HFFc6 (cell line): ENCODE measurements around the gene MSI2. TPM values are rescaled to one million over a fixed set of nuclear protein-coding genes. Genes with fewer than 3 reads are reported as not detected.

ENCODE experiments used
- DNase-seq: peaks from one replicate; pipeline ENCODE4 v3.0.0-alpha.2; 2018
- H3K27ac Mint-ChIP-seq: 2 replicates; pipeline ENCODE4 v1.8.0; 2020; ENCODE audit warnings: mild to moderate bottlenecking, mixed read lengths
- H3K27me3 Mint-ChIP-seq: 2 replicates; pipeline ENCODE4 v1.8.0; 2021; ENCODE audit warnings: mild to moderate bottlenecking, moderate library complexity, mixed read lengths; ENCODE audit not compliant: insufficient read depth
- H3K36me3 Mint-ChIP-seq: 2 replicates; pipeline ENCODE4 v1.8.0; 2021; ENCODE audit warnings: low read depth, mixed read lengths
- H3K4me1 Mint-ChIP-seq: 2 replicates; pipeline ENCODE4 v1.8.0; 2020; ENCODE audit warnings: low read depth, mixed read lengths
- H3K4me3 Mint-ChIP-seq: 2 replicates; pipeline ENCODE4 v1.8.0; 2020; ENCODE audit warnings: mild to moderate bottlenecking, moderate library complexity, mixed read lengths
- H3K9me3 Mint-ChIP-seq: 2 replicates; pipeline ENCODE4 v1.8.0; 2020; ENCODE audit warnings: mild to moderate bottlenecking, mixed read lengths
- total RNA-seq, 6 experiments: library from RNA; stranded (reverse); fragmentation: NEBNext Ultra II Directional; extraction: Animal tissue kit (Norgen Biotek cat#: 25700); gene quantifications; 2 replicates in 1 of 6; 3 replicates in 5 of 6; pipeline ENCODE4 v1.2.3, GENCODE V29; 2021
- TF ChIP-seq, protein P1 (sequence below): fragments of 200-600 bp; sonication (generic); IDR thresholded peaks from 2 replicates; pipeline ENCODE4 v1.5.0; 2021; ENCODE audit warnings: antibody characterized with exemption, mild to moderate bottlenecking

Gene MSI2
- total RNA-seq, 6 experiments from 2014 or later = 53.5 to 71.7 (median 55.0) TPM

DNA sequence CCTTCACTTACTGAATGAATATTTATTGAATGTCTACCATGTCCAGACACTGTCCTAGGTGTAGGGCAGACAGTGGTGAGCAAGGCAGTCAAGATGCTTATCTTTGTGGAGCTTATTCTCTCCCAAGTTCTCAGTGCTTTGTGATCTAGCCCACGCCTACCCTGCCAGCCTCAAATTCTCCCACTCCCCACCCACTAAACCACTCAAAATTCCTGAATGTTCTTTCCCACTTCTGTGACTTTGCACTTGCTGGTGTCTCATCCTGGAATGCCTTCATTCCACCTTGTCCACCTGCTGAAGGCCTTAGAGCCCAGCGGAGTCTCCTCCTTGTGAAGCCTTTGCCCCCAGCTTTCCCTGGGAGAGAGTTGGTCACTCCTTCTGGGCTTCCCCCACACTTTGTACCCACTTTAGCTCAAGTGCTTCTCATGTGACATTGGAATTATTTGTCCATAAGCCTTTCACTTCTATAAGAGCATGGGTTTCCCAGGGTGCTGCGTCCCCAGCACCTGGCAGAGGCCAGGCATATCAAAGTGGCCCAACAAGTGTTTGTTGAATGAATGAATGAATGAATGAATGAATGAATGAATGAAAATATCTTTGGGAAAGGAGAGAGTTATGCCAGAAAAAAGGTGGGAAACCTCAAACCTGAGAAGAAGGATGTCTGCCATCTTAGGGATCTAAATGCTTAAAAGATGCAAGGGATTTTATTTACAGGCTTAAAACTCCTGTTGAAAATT lies 465.8 kb downstream of the MSI2 start:
- no peaks in the 10 kb centered on the region for H3K36me3 Mint-ChIP-seq
- no peak for DNase-seq
- H3K4me1 Mint-ChIP-seq = no peaks in the 10 kb centered on the region
- H3K4me3 Mint-ChIP-seq = no peak overlapping the region
- H3K27me3 Mint-ChIP-seq = peaks cover 54% of the 10 kb centered on the region
- TF ChIP-seq, protein P1, sequence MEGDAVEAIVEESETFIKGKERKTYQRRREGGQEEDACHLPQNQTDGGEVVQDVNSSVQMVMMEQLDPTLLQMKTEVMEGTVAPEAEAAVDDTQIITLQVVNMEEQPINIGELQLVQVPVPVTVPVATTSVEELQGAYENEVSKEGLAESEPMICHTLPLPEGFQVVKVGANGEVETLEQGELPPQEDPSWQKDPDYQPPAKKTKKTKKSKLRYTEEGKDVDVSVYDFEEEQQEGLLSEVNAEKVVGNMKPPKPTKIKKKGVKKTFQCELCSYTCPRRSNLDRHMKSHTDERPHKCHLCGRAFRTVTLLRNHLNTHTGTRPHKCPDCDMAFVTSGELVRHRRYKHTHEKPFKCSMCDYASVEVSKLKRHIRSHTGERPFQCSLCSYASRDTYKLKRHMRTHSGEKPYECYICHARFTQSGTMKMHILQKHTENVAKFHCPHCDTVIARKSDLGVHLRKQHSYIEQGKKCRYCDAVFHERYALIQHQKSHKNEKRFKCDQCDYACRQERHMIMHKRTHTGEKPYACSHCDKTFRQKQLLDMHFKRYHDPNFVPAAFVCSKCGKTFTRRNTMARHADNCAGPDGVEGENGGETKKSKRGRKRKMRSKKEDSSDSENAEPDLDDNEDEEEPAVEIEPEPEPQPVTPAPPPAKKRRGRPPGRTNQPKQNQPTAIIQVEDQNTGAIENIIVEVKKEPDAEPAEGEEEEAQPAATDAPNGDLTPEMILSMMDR = no peak
- no peaks in the 10 kb centered on the region for H3K9me3 Mint-ChIP-seq
- H3K27ac Mint-ChIP-seq = no peak overlapping the region

DNA sequence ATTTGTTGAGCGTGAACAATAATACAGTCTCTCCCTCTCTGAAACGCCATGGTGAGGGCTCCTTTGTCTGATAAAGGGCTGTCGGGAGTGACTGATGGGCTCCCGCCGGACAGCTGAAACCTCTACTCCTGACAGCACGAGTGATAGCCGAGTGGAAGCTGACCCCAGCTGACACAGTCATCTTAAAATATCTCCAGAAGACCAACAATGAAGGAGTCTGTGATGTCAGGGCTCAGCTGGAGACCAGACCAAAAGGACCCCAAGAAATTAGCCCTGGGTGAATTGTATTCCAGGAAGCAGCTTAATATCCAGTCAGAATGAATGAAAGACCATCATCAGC lies 466.4 kb downstream of the MSI2 start:
- Mint-ChIP-seq H3K27me3 (peaks cover 49% of the 10 kb centered on the region), H3K27ac (no peak overlapping the region), H3K9me3 (no peaks in the 10 kb centered on the region), H3K4me3 (no peak overlapping the region), H3K36me3 (no peaks in the 10 kb centered on the region), H3K4me1 (no peaks in the 10 kb centered on the region)
- no peak for DNase-seq
- TF ChIP-seq, protein P1 = no peak

DNA sequence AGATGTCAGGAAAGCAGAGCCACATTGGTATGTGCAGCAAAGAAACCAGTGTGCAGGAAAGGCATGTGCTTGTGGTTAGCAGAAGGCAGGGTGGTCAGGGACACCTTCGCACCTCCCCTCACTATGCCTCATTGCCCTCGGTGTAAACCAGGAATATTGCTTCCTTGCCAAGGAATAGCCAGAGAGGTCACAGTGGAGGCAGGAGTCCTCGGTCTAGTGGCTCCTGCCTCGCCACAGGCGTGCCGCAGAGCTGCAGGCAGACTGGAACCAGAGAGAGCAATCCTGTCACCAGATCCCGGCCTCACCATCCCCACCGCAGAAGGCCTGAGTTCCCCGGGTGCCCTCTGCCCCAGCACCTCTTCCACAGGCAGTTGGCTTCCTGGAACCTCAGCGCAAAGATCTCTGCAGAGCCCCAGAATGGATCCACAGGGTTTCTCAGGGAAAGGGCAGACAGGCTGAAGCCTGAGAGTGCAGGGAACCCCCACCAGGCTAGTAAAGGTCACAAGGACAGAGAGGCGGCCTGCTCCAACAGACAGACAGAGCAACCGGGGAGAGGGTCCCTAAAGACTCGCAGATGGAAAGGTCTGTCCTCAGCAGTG lies 467.2 kb downstream of the MSI2 start:
- no peak overlapping the region for H3K4me3 Mint-ChIP-seq
- no peaks in the 10 kb centered on the region for H3K36me3 Mint-ChIP-seq
- H3K27ac Mint-ChIP-seq = no peak overlapping the region
- DNase-seq = no peak
- TF ChIP-seq, protein P1 = no peak
- no peaks in the 10 kb centered on the region for H3K9me3 Mint-ChIP-seq
- no peaks in the 10 kb centered on the region for H3K4me1 Mint-ChIP-seq
- H3K27me3 Mint-ChIP-seq = peaks cover 53% of the 10 kb centered on the region

DNA sequence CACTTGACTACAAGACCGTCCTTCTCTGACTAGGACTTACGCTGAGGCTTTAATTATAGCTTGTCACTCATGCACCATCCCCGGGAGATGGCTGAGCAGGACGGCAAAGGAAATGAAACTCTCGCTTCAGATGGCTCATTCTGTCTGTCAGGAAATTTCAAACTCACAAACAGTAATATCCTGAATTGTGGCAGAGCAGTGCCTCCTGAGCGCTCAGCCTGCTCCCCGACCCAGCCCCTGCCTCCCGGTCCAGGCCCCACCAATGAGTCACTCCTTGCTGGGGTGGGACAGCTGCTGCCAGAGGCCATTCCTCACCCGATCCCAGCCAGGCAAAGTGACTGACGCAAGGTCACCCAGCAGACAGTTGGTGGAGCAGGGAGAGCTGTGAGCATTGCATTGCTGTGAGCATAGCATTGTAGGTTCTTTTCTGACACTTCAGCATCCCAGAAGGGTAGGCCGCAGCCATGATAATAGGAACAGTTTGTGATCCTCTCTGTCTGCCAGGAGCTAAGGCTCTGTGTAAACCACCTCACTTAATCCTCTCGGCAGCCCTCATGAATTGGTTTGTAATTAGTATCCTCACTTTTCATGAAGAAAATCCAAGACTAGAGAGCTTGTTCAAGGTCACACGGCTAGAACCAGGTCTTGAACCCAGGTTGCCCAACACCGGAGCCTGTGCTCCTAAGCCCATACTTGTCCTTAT lies 467.9 kb downstream of the MSI2 start:
- Mint-ChIP-seq H3K36me3 (no peaks in the 10 kb centered on the region), H3K27me3 (peaks cover 52% of the 10 kb centered on the region), H3K27ac (no peak overlapping the region), H3K9me3 (no peaks in the 10 kb centered on the region), H3K4me1 (no peaks in the 10 kb centered on the region), H3K4me3 (no peak overlapping the region)
- TF ChIP-seq, protein P1 = no peak
- no peak for DNase-seq

DNA sequence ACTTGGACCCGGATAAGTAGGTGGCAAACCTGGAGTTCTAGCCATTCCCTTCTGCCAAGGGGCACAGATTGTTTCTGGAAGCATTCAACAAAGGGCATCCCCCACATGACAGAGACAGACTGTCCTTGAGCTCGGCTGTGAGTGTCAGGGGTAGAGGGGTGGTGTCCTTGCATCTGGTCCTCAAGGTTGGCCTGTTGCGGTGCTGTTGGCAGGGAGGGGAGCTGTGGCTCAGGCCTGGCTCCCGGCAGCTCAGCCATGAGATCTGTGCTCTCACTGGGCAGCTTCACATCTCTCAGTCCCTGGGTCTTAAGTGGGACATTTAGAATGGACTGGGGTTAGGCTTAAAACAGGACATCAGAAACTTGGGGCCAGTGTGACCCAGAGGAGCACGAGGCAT lies 468.4 kb downstream of the MSI2 start:
- H3K4me3 Mint-ChIP-seq = no peak overlapping the region
- TF ChIP-seq, protein P1 = no peak
- H3K4me1 Mint-ChIP-seq = no peaks in the 10 kb centered on the region
- no peaks in the 10 kb centered on the region for H3K9me3 Mint-ChIP-seq
- no peak for DNase-seq
- peaks cover 56% of the 10 kb centered on the region for H3K27me3 Mint-ChIP-seq
- no peak overlapping the region for H3K27ac Mint-ChIP-seq
- H3K36me3 Mint-ChIP-seq = no peaks in the 10 kb centered on the region
